SKM-1 (cell line): ENCODE data around the gene SEZ6L.

ENCODE experiments used
- DNase-seq: peaks from one replicate; lab custom pipeline; 2025; ENCODE audit not compliant: unreplicated experiment; lab: John Stamatoyannopoulos, UW

Gene SEZ6L

GRCh38 chr22:26330971-26331625, 161.8 kb downstream of the SEZ6L start:
- peak; percentile 9 for DNase-seq

DNA sequence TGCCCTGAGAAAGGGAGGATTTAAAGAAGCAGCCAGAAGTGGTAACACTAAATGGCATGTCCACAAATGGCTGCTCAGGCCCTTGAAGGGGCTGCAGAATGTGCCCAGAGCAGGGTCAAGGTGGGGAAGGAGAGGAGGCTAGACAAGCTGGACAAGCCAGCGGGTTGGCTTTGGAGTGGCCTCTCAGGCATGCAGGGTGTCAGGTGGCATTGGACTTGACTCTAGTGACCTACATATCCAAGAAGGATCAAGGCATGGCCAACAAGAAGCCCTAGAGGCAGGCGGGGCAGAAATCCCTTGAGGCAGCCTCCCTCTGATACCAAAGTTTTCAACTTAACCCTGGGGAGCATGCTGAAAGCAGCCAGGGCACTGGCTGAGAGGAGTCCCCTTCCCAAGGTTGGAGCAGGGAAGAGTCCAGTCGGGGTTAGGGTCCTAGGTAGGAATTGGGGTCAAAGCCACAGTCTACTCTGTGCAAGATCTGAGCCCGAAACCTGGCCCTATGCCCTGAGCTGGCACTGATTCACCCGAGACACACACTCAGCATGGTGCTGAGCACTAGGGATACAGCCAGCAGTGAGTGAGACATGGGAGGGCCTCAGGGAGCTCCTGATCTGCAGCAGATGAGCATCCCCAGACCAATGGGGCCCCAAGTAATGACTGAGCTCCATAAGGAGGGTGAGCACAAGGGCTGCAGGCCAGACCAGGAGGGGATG, 164.0 kb downstream of the SEZ6L start:
- no peak for DNase-seq

GRCh38 chr22:26334232-26334631, 165.0 kb downstream of the SEZ6L start:
- DNase-seq = no peak

GRCh38 chr22:26336773-26337172, 167.5 kb downstream of the SEZ6L start:
- no peak for DNase-seq

DNA sequence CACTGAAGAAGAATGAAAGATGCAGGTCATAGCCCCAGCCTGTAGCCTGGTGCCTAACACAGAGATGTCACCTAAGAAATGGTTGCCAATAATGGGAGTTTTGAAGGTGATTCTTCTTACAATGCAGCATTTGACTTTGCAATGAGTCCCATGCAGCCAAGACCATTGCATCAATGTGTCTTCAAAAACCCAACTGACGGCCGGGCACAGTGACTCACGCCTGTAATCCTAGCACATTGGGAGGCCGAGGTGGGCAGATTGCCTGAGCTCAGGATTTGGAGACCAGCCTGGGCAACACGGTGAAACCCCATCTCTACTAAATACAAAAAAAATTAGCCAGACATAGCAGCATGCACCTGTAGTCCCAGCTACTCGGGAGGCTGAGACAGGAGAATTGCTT, 170.5 kb downstream of the SEZ6L start:
- no peak for DNase-seq

GRCh38 chr22:26342745-26343410, 173.6 kb downstream of the SEZ6L start:
- DNase-seq = no peak

- DNase-seq = no peak
Measured at GRCh38 chr22:26345496-26345895, 176.2 kb downstream of the SEZ6L start.

GRCh38 chr22:26348810-26349526, 179.7 kb downstream of the SEZ6L start:
- DNase-seq = no peak

- DNase-seq = no peak
Measured at GRCh38 chr22:26354707-26355106, 185.4 kb downstream of the SEZ6L start.

DNA sequence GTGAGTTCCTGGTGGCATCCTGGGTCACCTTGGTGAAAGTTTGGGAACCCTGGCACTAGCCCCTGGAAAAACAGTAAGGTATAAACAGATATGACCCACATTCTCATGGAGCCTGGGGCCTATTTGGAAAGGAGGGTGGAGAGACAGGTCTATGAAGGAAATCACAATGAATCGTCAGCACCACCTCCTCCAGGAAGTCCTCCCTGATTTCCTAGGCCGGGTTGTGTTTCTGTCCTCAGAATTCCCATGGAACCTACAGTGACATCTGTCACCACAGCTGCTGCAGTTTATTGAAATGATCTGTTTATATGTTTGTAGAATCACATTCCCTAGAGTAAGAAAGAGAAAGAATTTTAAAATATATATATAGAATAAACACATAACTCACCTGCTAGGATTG, 188.0 kb downstream of the SEZ6L start:
- DNase-seq = no peak

- DNase-seq = no peak
Measured at GRCh38 chr22:26357813-26358212, 188.6 kb downstream of the SEZ6L start.

- DNase-seq = no peak
Measured at GRCh38 chr22:26359156-26359555, 189.9 kb downstream of the SEZ6L start.

- DNase-seq = peak; percentile 27
Measured at GRCh38 chr22:26360169-26360885, 191.1 kb downstream of the SEZ6L start.

- no peak for DNase-seq
Measured at GRCh38 chr22:26362471-26362870, 193.2 kb downstream of the SEZ6L start.

GRCh38 chr22:26364066-26365015, 195.1 kb downstream of the SEZ6L start:
- DNase-seq = peak; percentile 75

- DNase-seq = peak; percentile 45
Measured at GRCh38 chr22:26367402-26368245, 198.4 kb downstream of the SEZ6L start.

DNA sequence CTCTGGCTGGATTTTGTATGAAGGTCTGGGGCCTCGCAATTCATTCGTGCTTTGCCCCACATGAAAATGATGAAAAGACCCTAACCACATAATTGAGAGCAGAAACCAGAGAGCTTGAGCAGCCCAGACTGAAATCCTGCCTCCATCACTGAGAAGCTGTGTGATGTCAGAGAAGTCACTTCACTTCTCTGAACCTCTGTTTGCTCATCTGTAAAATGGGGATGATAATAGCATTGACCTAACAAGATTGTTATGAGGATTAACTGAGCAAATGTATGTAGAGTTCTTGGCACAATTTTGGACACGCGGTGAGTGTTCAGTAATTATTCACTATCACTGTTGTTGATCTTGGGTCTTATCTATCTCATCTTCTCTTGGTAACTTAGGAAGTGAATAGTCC, 203.6 kb downstream of the SEZ6L start:
- no peak for DNase-seq

DNA sequence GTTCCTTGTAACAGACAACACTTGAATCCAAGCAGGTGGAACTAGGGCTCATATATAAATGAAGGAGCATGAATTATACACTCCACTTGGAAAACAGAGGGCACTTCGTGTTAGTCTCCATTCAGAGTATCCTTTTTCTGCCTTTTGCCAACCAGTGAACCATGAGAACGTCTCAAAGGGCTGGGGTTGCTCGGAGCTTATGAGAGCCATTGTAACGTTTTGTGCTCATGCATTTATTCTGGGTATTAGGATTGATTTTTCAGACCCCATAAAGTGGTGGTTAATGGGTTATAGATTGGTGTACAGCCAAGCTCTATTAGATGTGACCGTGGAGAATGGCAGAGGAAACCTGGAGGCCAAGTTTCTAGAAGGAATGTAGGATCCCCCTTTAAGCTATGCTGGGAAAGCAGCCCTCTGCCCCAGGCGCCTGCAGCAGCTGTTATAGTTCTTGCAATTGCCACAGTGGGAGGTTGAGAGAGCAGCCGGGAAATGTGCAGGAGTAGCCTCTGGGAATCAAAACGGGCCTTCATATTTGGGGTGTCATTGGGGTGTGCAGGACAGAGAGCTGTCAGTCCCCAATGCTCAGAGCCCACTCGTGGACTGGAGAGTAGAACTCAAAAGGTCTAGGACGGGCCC, 205.2 kb downstream of the SEZ6L start:
- no peak for DNase-seq
